BJ (cell line): Measurements from ENCODE around the gene KANK2. TPM values are rescaled to one million over a fixed set of nuclear protein-coding genes. Genes with fewer than 3 reads are reported as not detected.
"Not testable (repeated sequence)": the region's sequence is repeated elsewhere in the genome, so short reads cannot be mapped to it uniquely, and the experiment has no call there.

Source experiments
- CTCF ChIA-PET: fragments of 350-600 bp; formaldehyde crosslinking; extraction: SDS; loops from one replicate; lab custom pipeline; 2021; ENCODE audit warnings: antibody characterized with exemption, inconsistent platforms; lab: Yijun Ruan, JAX
- POLR2A ChIA-PET: fragments of 300-600 bp; sonication (Branson Sonifier 250); formaldehyde crosslinking; extraction: SDS; loops from one replicate; lab custom pipeline; 2021; ENCODE audit warnings: antibody characterized with exemption; lab: Charles Lee
- DNase-seq: peaks from one replicate; pipeline ENCODE4 v3.0.0-alpha.2; 2011; ENCODE audit warnings: low read depth
- H3K27me3 ChIP-seq: 2 replicates; pipeline ENCODE4 v1.6.0; 2011; ENCODE audit warnings: low read length; ENCODE audit not compliant: control insufficient read depth, insufficient read depth
- H3K36me3 ChIP-seq: 2 replicates; pipeline ENCODE4 v1.5.1; 2011; ENCODE audit warnings: low read length; ENCODE audit not compliant: control insufficient read depth, insufficient read depth
- H3K4me3 ChIP-seq: 2 replicates; pipeline ENCODE4 v1.5.1; 2011; ENCODE audit warnings: low read depth, mild to moderate bottlenecking, control low read depth, low read length
- polyA plus RNA-seq: library from polyadenylated mRNA; depleted of rRNA; stranded (reverse); fragments of >200 nt; gene quantifications from 2 replicates; pipeline ENCODE4 v1.2.3, GENCODE V29; 2011
- TF ChIP-seq, protein P1 (sequence below): IDR thresholded peaks from 2 replicates; pipeline ENCODE4 v1.5.1; 2011; ENCODE audit warnings: low read depth, mild to moderate bottlenecking, control low read depth, inconsistent platforms, low read length, moderate library complexity; ENCODE audit not compliant: insufficient read depth

The KANK2 gene
- polyA plus RNA-seq, 1 experiment, result 176 TPM

DNA sequence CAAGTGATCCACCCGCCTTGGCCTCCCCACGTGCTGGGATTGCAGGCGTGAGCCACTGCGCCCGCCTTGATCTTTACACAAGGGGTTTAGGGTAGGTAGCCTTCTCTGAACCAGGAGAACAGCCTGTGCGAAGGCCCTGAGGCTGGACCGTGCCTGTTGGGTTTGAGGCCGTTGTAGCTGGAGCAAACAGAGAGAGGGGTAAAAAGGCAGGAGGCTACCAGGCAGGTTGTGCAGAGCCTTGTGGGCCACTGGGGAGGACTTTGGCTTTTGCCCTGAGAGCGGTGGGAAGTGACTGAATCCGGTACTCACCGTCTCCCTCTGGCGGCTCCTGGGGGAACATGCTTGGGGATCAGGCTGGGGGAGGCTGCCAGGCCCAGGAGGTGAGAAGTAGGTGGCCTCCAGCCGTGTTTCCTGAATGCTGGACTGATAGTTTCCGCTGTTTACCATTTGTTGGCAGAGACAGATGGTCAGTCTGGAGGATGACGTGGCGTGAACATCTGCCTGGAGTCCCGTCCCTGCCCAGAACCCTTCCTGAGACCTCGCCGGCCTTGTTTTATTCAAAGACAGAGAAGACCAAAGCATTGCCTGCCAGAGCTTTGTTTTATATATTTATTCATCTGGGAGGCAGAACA is 66.4 kb downstream of the KANK2 start:
- DNase-seq, result no peak
- Histone ChIP-seq H3K4me3 (no peak overlapping the region), H3K27me3 (no peaks in the 10 kb centered on the region), H3K36me3 (peaks cover 37% of the 10 kb centered on the region)
- CTCF ChIA-PET, result interaction anchor here (0.7 to 1.0 kb wide), 7 partner anchors 38 to 186 kb away, joined by 3 to 5 read pairs (median 3); no protein-coding TSS in a partner anchor
- POLR2A ChIA-PET, result no interaction called here
- TF ChIP-seq, protein P1, sequence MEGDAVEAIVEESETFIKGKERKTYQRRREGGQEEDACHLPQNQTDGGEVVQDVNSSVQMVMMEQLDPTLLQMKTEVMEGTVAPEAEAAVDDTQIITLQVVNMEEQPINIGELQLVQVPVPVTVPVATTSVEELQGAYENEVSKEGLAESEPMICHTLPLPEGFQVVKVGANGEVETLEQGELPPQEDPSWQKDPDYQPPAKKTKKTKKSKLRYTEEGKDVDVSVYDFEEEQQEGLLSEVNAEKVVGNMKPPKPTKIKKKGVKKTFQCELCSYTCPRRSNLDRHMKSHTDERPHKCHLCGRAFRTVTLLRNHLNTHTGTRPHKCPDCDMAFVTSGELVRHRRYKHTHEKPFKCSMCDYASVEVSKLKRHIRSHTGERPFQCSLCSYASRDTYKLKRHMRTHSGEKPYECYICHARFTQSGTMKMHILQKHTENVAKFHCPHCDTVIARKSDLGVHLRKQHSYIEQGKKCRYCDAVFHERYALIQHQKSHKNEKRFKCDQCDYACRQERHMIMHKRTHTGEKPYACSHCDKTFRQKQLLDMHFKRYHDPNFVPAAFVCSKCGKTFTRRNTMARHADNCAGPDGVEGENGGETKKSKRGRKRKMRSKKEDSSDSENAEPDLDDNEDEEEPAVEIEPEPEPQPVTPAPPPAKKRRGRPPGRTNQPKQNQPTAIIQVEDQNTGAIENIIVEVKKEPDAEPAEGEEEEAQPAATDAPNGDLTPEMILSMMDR, result peak; percentile 97

DNA sequence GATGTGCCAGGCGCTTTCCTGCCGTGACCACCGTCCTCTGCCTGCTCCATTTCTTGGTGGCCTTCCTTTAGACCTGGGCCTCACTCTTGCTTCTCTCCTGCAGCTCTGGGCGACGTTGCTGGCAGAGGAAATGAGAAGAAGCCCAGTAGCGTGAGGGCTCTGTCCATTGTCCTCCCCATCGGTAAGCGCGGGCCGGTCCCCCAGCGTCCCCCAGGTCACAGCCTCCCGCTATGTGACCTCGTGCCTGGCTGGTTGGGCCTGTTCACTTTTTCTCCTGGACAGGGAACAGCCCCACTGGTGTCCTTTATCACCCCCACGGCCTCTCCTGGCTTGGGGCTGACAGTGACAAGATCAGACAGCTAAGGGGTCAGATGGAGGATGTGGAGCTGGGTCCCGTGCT is 69.4 kb downstream of the KANK2 start:
- H3K4me3 ChIP-seq, result no peak overlapping the region
- CTCF ChIA-PET, result interaction anchor here (1.2 to 3.7 kb wide), 4 partner anchors 11 to 191 kb away, joined by 3 to 27 read pairs (median 8); no protein-coding TSS in a partner anchor
- peaks cover 43% of the 10 kb centered on the region for H3K36me3 ChIP-seq
- TF ChIP-seq, protein P1, result no peak
- no peaks in the 10 kb centered on the region for H3K27me3 ChIP-seq
- POLR2A ChIA-PET, result no interaction called here
- DNase-seq, result no peak

DNA sequence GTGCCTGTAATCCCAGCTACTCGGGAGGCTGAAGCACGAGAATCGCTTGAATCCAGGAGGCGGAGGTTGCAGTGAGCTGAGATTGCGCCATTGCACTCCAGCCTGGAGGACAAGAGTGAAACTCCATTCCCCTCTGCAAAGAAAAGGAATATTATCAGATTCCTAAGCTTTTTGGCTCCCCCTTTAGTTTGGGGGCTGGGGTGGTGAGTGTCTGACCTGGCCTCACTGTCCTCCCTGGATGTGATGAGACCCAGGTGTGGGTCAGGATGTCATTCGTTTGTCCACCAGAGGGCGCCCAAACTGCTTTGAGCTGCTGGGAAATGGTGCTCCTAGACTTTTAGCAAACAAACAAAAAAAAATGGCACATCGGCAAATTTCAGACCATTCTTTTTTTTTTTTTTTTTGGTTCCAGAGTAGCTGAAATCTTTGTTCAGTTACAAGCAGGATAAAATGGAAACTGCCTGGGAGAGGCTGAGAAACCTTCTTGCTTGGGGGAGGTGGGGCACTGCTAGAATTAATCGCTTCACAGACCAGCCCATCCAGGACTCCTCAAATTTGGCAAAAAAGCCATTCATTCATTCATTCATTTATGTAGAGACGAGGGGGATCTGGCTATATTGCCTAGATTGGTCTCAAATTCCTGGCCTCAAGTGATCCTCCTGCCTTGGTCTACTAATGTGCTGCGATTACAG is 71.2 kb downstream of the KANK2 start:
- ChIA-PET POLR2A (interaction anchor here (0.6 kb wide), 2 partner anchors 77 to 187 kb away, joined by 8 to 26 read pairs; no protein-coding TSS in a partner anchor), CTCF (interaction anchor here (0.6 to 3.7 kb wide), 34 partner anchors 9 to 357 kb away, joined by 3 to 27 read pairs (median 4); no protein-coding TSS in a partner anchor)
- TF ChIP-seq, protein P1, result peak; percentile 82
- Histone ChIP-seq H3K36me3 (peaks cover 37% of the 10 kb centered on the region), H3K27me3 (no peaks in the 10 kb centered on the region), H3K4me3 (no peak overlapping the region)
- DNase-seq, result no peak

DNA sequence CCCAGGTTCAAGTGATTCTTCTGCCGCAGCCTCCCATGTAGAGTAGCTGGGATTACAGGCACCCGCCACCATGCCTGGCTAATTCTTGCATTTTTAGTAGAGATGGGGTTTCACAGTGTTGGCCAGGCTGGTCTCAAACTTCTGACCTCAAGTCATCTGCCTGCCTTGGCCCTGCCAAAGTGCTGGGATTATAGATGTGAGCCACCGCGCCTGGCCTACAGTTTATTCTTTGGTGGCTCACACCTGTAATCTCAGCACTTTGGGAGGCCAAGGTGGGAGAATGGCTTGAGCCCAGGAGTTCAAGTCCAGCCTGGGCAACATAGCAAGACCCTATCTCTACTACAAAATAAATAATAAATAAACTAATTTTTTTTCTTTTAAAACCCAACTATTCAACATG is 73.2 kb downstream of the KANK2 start:
- peaks cover 35% of the 10 kb centered on the region for H3K36me3 ChIP-seq
- CTCF ChIA-PET, result interaction anchor here (0.7 to 3.7 kb wide), 5 partner anchors 28 to 163 kb away, joined by 3 to 27 read pairs (median 8); no protein-coding TSS in a partner anchor

DNA sequence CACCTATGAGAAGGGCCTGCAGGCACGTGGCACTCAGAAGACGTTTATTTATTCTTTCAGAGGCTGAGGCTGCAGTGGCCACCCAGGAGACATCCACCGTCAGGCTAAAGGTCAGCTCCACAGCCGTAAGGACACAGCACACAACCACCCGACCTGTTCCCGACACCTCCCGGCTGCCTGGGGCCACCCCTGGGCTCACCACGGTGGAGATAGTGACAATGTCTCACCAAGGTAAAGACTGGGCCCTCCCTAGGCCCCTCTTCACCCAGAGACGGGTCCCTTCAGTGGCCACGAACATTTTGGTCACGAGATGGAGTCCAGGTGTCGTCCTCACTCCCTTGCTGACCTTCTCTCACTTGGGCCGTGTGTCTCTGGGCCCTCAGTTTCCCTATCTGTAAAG is 74.2 kb downstream of the KANK2 start:
- no peak for DNase-seq
- Histone ChIP-seq H3K27me3 (no peaks in the 10 kb centered on the region), H3K36me3 (peaks cover 31% of the 10 kb centered on the region), H3K4me3 (no peak overlapping the region)
- TF ChIP-seq, protein P1, result no peak
- ChIA-PET CTCF (interaction anchor here (0.7 to 1.5 kb wide), 4 partner anchors 28 to 180 kb away, joined by 3 to 13 read pairs (median 4); no protein-coding TSS in a partner anchor), POLR2A (no interaction called here)

More for the DNA sequence above, 73.2 kb downstream of the KANK2 start:
- H3K27me3 ChIP-seq, POLR2A ChIA-PET, DNase-seq, H3K4me3 ChIP-seq: not testable (repeated sequence)

DNA sequence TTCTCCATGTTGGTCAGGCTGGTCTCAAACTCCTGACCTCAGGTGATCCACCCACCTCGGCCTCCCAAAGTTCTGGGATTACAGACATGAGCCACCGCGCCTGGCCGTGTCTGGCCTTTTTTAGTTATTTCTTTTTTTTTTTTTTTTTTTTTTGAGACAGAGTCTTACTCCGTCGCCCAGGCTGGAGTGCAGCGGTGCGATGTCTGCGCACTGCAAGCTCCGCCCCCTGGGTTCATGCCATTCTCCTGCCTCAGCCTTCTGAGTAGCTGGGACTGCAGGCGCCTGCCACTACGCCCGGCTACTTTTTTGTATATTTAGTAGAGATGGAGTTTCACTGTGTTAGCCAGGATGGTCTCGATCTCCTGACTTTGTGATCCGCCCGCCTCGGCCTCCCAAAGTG is 75.4 kb downstream of the KANK2 start:
- CTCF ChIA-PET, result interaction anchor here (1.4 kb wide), 1 partner anchor 82 kb away, joined by 4 read pairs; no protein-coding TSS in a partner anchor

More for the DNA sequence above, 75.4 kb downstream of the KANK2 start:
- peaks cover 29% of the 10 kb centered on the region for H3K36me3 ChIP-seq
- POLR2A ChIA-PET, DNase-seq, H3K4me3 ChIP-seq, H3K27me3 ChIP-seq: not testable (repeated sequence)
